Adipocyte (in vitro differentiated cells): ENCODE data around the gene SEC24C.
A peak's percentile ranks its signal among the peaks of the same experiment; 100 is the strongest.
"Not testable (repeated sequence)": the region's sequence is repeated elsewhere in the genome, so short reads cannot be mapped to it uniquely, and the experiment has no call there.

ENCODE experiments used
- DNase-seq: peaks from one replicate; pipeline ENCODE4 v3.0.0-alpha.2; 2015; ENCODE audit warnings: low read depth
- H3K27me3 ChIP-seq: replicated peaks from 2 replicates; pipeline ENCODE4 v1.7.0; 2013; ENCODE audit warnings: mild to moderate bottlenecking, low read length, moderate library complexity; ENCODE audit not compliant: control insufficient read depth, insufficient read depth
- H3K36me3 ChIP-seq: 2 replicates; pipeline ENCODE4 v1.7.0; 2013; ENCODE audit warnings: low read length, mild to moderate bottlenecking, moderate library complexity; ENCODE audit not compliant: control insufficient read depth, insufficient read depth, severe bottlenecking
- H3K4me1 ChIP-seq: 2 replicates; pipeline ENCODE4 v1.7.0; 2013; ENCODE audit warnings: mild to moderate bottlenecking, low read length, moderate library complexity; ENCODE audit not compliant: control insufficient read depth, insufficient read depth
- H3K4me3 ChIP-seq: 2 replicates; pipeline ENCODE4 v1.7.0; 2013; ENCODE audit warnings: mild to moderate bottlenecking, low read length, moderate library complexity
- H3K9ac ChIP-seq: 2 replicates; pipeline ENCODE4 v1.7.0; 2013; ENCODE audit warnings: mild to moderate bottlenecking, low read length, moderate library complexity
- H3K9me3 ChIP-seq: 2 replicates; pipeline ENCODE4 v1.7.0; 2013; ENCODE audit warnings: mild to moderate bottlenecking, low read length, moderate library complexity; ENCODE audit not compliant: control insufficient read depth

Gene SEC24C, protein sequence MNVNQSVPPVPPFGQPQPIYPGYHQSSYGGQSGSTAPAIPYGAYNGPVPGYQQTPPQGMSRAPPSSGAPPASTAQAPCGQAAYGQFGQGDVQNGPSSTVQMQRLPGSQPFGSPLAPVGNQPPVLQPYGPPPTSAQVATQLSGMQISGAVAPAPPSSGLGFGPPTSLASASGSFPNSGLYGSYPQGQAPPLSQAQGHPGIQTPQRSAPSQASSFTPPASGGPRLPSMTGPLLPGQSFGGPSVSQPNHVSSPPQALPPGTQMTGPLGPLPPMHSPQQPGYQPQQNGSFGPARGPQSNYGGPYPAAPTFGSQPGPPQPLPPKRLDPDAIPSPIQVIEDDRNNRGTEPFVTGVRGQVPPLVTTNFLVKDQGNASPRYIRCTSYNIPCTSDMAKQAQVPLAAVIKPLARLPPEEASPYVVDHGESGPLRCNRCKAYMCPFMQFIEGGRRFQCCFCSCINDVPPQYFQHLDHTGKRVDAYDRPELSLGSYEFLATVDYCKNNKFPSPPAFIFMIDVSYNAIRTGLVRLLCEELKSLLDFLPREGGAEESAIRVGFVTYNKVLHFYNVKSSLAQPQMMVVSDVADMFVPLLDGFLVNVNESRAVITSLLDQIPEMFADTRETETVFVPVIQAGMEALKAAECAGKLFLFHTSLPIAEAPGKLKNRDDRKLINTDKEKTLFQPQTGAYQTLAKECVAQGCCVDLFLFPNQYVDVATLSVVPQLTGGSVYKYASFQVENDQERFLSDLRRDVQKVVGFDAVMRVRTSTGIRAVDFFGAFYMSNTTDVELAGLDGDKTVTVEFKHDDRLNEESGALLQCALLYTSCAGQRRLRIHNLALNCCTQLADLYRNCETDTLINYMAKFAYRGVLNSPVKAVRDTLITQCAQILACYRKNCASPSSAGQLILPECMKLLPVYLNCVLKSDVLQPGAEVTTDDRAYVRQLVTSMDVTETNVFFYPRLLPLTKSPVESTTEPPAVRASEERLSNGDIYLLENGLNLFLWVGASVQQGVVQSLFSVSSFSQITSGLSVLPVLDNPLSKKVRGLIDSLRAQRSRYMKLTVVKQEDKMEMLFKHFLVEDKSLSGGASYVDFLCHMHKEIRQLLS

GRCh38 chr10:73743905-73744663 is at the start of gene SEC24C:
SEC24C (plus strand) TSS chr10:73744372; CDS start chr10:73746833, 2,461 bp downstream.
- Histone ChIP-seq H3K27me3 (no peaks in the 10 kb centered on the region), H3K9me3 (no peaks in the 10 kb centered on the region), H3K4me1 (peaks cover 24% of the 10 kb centered on the region), H3K9ac (peak within 1 kb of the TSS; percentile 98), H3K4me3 (peak within 1 kb of the TSS; percentile 98), H3K36me3 (peaks cover 17% of the 10 kb centered on the region)
- DNase-seq, result peak; percentile 98

DNA sequence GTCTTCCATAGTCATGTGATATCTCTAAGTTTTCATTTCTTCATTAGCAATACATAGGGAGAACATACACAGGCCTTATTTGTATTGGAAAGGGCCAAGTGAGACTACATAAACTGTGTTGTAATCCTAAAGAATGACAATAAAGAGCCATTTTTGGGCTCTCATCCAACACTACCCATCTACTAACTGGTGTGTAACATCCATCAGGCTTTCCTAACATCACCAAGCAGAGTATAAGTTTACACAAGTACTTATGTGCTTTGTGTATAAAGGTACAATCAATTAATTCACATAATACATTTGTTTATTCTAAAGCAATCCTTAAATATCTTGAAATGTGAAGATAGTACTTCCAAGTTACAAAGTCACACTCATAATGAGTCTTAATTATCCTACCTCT is 48.9 kb upstream of the SEC24C start:
- not testable (repeated sequence) for H3K4me1 ChIP-seq, DNase-seq, H3K36me3 ChIP-seq, H3K9me3 ChIP-seq, H3K9ac ChIP-seq, H3K4me3 ChIP-seq, H3K27me3 ChIP-seq

- not testable (repeated sequence) for H3K4me3 ChIP-seq, H3K36me3 ChIP-seq, H3K9me3 ChIP-seq, H3K9ac ChIP-seq, H3K4me1 ChIP-seq, DNase-seq, H3K27me3 ChIP-seq
Observed at GRCh38 chr10:73697675-73698159, 46.5 kb upstream of the SEC24C start, which contains the start of gene AGAP5. AGAP5 (minus strand) TSS chr10:73698109; CDS start chr10:73697755, 354 bp downstream.

DNA sequence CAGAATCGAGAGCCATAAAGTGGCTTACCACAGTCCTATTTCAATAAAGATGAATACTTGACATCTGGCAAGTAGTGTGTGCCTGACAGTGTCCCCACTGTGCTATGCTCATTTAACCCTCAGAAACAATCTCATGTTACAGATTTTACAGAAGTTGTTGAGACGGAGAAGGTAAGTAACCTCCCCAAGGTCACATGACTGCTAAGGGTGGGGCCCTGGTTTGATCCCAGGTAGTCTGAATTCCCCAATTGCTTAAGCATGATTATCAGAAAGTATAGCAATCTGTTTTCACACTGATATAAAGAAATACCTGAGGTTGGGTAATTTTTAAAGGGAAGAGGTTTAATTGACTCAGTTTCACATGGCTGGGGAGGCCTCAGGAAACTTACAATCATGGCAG is 45.4 kb upstream of the SEC24C start:
- H3K36me3 ChIP-seq, DNase-seq, H3K4me1 ChIP-seq, H3K9me3 ChIP-seq, H3K27me3 ChIP-seq, H3K4me3 ChIP-seq, H3K9ac ChIP-seq: not testable (repeated sequence)

- not testable (repeated sequence) for H3K9ac ChIP-seq, H3K27me3 ChIP-seq, H3K4me3 ChIP-seq, H3K36me3 ChIP-seq, H3K4me1 ChIP-seq, H3K9me3 ChIP-seq, DNase-seq
Observed at GRCh38 chr10:73703924-73704323, 40.2 kb upstream of the SEC24C start.

DNA sequence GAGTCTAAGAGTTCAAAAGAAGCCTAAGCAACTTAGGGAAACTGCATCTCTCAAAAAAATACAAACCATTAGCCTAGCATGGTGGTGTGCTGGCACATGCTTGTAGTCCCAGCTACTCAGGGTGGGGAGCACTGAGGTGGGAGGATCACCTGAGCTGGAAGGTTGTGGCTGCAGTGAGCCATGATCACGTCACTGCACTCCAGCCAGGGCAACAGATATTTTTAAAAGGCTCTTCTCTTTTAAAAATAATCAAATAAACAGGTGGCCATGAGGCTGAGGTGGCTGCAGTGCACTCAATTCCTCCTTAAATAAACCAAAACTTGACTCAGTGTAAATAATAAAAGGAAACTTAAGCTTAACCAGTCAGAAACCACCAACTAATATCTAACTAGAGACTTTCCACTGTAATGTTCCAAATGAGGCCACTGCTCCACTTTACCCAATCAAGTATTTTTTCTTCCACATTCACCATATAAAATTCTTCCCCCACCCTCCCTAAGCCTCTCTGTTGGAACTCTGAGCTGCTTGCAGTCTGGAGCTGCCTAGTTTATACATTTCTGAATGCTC is 38.6 kb upstream of the SEC24C start:
- not testable (repeated sequence) for DNase-seq, H3K4me3 ChIP-seq, H3K4me1 ChIP-seq

DNA sequence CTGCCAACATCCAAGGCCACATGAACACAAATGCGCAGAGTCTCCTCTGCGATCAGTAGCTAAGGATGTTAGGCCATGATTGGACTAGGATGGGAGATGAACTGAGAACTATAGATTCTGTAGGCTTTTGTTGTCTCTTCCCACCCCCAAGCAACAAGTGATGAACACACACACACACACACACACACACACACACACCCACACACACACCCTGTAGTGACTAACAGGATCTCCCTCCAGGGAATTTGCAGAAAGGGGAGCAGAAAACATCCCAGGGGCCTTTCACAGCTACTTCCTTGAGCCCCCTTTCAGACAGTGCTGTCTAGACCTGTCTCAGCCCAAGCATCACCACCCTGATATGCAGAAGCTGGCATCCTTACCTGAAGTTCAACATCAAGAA is 37.7 kb upstream of the SEC24C start:
- not testable (repeated sequence) for DNase-seq, H3K4me3 ChIP-seq, H3K4me1 ChIP-seq, H3K36me3 ChIP-seq, H3K27me3 ChIP-seq, H3K9ac ChIP-seq, H3K9me3 ChIP-seq

More for the DNA sequence above, 38.6 kb upstream of the SEC24C start:
- H3K9ac ChIP-seq, H3K36me3 ChIP-seq, H3K9me3 ChIP-seq, H3K27me3 ChIP-seq: not testable (repeated sequence)

GRCh38 chr10:73707628-73708027 is 36.5 kb upstream of the SEC24C start:
- not testable (repeated sequence) for H3K36me3 ChIP-seq, H3K9ac ChIP-seq, DNase-seq, H3K4me1 ChIP-seq, H3K9me3 ChIP-seq, H3K4me3 ChIP-seq, H3K27me3 ChIP-seq

- H3K9me3 ChIP-seq, H3K27me3 ChIP-seq, H3K9ac ChIP-seq, H3K4me3 ChIP-seq, H3K36me3 ChIP-seq, H3K4me1 ChIP-seq, DNase-seq: not testable (repeated sequence)
Observed at GRCh38 chr10:73708122-73708521, 36.0 kb upstream of the SEC24C start.

DNA sequence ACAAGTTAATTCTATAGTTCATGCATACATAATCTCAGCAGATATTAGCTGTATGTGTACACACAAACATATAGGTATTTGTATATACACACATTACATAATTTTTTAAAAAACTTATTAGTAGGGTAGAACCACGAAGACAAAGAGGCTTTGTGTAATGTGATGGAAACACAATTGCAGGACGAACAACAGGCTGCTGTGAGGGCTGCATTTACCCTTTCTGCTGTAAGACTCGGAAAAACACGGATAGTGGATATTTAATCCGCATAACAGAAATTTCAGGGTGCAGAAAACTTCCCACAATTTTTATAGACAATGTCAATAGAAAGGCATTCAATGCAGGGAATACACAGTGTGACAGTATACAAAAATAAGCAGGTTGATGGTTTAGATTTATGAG is 32.5 kb upstream of the SEC24C start:
- H3K9ac ChIP-seq, DNase-seq: not testable (repeated sequence)

More for the DNA sequence above, 32.5 kb upstream of the SEC24C start:
- H3K27me3 ChIP-seq, H3K4me3 ChIP-seq, H3K9me3 ChIP-seq, H3K4me1 ChIP-seq: not testable (repeated sequence)
- peaks cover 12% of the 10 kb centered on the region for H3K36me3 ChIP-seq
